ENCODE results near the gene FAM13C.
"Not testable (repeated sequence)": the region's sequence is repeated elsewhere in the genome, so short reads cannot be mapped to it uniquely, and the experiment has no call there.

FAM13C gene

DNA sequence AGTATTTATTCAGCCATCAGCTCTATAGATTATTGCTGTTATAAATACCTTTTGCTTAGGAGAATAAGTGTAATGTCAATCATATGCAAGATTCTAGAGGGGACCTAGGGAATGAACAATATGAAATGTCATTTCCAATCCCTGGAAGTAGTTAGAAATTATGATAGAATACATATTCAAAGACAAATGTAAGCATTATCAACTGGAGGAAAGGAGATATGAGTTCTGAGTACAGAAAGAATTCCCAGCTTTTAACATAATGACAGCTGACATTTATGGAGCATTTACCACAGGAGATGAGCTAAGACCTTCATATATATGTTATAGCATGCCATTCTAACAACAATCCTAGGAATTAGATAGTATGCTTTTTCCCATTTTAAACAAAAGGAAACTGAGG, 86.2 kb downstream of the FAM13C start:
- DNase-seq (ENCODE audit: low spot score) = no peak

DNA sequence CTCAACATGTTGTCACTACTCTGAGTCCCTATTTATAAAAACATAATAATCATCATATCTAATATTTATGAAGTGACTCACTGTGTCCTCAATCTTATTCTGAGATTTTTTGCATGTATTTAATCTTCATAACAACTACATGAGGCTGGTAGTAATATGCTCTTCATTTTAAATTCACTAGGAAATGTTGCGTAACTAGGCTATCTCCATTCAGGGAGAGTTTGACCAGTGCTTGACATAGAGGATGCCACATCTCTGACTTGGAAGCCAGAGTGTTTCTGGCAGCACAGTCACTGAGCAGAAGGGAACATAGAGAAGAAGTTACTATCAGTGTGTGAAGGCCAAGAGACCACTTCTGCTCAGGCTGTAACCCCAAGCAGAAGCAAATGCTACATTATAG, 88.9 kb downstream of the FAM13C start:
- DNase-seq (ENCODE audit: low spot score) = no peak

DNA sequence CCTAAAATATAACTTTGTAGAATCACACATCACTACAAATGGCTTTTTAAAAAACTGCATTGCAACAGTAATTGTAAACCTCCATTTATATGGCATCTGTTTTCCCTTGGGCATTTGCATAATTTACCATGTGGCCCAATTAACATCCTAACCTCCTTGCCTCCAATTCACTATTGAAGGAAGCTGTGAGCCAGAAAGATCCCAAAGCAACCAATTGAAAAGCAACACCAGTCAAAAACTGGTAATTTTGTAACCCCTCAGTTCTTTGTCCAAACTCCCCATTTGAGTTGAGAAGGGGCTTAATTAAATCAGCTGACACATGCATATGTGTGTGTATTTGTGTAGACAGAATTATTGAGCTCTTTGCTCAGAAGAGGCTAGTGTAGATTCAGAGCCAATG, 90.3 kb downstream of the FAM13C start:
- DNase-seq (ENCODE audit: low spot score) = no peak

DNA sequence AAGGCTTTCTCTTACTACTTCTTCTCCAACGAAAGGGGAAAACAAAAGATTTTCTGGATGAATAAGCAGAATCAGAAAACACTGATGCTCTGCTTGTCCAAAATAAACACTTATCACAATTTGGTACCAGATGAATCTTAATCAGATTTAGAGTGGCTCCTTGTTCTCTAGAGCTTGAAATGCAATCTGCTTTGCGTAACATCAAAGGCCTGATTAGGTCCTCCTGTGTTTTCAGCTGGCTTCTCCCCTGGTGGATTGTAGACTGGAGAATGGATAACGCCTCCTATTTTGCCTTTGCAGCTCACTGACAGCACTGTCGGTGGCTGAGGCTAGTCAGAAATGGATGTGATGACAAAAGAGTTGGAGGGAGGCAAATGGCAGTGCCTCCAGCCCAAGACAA, 91.2 kb downstream of the FAM13C start:
- no peak for DNase-seq (ENCODE audit: low spot score)

DNA sequence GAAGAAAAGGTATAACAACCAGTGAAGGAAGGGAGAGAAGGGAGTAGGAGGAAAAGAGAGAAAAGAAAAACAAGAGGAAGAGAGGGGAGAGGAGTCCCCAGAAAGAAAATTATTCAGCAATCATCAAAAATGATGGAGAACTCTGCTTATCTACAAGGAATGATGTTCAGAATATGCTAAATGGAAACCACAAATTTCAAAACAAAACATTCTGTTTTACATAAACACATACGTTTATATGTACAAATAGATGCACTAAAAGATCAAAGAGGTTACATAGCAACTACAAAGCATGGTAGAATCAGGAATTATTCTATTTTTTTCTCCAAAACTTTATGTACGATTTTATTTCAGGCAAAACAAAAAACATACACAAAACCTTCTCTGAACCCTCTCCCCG, 91.9 kb downstream of the FAM13C start:
- no peak for DNase-seq (ENCODE audit: low spot score)

DNA sequence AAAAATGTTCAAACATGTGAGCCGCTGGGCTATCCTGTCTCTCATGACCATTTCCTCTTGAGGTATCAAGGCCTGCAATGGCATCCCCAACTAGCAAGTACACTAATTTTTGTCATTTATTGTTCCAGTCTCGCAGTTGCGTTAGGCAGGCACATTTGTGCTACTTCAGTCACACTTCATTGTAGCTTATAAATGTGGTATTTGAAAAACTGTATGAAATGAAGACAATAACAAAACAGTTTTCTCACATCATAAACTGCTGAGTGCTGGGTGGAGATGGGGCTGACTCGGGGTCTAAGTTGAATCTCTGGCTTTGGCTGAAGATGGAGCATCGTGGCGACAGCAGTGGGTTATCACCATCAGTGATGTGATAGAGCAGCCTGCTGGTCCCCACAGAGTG, 92.7 kb downstream of the FAM13C start:
- DNase-seq (ENCODE audit: low spot score) = no peak

DNA sequence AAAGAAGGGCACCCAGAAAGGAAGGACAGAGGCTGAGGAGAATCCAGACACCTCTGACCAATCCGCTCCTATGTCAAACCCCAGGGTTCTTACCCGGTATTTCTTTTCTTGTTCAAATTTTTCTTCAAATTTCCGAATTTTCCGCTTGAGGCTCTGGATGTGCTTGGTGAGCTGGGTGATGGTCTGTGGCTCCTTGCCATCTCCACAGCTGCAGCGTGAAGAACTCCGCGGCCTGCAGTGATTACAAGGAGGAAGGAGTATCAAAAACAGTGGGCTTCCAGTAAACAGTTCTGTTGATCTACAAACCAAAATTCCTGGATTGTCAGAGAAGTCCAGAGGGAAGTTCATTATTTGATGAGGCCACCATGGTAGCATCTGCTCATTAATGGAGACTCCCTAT, 93.9 kb downstream of the FAM13C start:
- no peak for DNase-seq (ENCODE audit: low spot score)

DNA sequence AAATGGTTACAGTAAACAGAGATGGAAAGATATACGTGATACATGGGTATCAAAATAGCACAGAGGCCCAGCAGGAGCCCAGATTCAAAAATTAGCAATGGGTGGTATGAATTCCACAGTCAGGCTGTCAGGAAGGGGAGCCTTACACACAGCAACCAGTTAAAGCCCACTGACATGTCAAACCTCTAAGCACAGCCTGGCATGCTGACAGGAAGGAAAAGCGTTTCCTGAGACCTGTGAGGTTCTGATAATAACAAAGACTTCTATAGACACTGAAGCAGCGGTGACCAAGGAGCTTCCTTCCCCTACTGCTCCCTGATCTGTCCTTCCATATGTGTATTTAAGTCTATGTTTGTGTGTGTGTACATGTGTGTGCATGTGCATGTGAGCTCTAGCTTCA, 96.0 kb downstream of the FAM13C start:
- peak; percentile 9 for DNase-seq (ENCODE audit: low spot score)

DNA sequence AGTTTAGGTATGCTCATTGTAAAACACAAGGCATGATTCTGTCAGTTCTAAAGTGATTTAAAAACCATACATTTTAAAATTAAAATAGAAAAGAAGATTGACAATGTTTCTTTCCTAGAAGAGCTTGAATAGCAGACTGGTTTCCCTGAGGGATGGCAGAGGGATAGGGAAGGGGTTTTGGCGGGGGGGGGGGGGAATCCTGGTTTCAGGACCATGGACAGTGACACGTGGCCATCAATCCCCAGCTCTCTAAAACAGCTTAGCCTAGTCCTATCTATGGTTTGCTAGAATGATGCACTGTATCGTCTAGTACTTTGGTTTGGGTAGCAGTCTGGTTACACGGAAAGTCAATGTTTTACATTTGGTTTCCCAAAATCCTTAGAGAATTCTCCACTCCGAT, 97.2 kb downstream of the FAM13C start:
- DNase-seq (ENCODE audit: low spot score) = no peak

DNA sequence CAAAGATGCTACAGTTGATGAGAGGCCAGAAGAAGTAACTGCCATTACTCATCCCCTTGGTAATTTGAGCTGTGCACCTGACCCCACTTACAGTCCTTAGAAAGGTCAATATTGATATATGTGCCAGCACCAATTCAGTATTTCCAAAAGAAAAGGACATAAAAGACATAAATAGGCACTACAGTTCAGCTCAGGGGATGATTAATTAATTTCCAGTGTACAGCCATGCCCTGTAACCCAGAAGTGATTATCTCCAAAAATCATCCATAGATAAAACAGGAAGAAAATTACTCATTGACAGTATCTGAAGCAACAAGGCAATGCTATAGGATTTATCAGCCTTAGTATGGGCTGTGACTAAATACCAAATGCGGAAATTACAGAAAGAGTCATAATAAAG, 103.5 kb downstream of the FAM13C start:
- DNase-seq (ENCODE audit: low spot score) = no peak

DNA sequence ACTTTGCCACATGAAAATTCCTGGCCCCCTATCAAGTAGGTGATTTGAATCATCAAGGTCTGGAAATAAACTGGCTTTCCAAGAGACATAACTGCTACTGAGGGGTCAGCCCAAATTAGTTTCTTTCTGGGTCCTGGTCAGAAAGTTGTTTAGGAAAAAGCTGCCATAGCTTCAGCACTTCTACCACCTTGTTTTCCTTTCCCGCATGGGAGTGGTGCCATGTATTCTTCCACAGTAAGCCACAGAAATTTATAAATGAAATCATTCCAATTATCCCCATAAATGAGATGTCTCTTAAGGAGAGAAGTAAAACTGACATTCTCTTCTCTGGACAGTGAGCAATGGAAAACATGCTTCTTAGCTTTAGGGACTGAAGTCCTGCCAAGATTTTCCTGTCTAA, 105.1 kb downstream of the FAM13C start:
- no peak for DNase-seq (ENCODE audit: low spot score)

DNA sequence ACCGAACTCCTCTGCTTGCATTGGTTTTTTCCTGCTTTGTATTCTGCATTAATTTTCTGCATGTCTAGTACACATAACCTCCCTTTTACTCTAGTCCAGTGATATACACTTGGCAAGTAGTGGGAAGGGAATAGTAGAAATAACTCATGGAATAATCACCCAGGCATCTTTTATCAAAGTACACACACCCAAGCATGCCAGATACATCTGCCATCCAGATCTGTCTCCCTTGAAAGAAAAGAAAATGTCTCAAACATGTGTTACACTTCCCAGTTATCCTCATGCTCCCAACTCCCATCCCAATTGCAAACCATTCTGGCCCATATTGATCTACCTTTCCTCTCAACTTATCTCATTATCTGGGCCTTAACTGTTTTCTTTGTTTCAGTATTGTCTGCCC, 106.9 kb downstream of the FAM13C start:
- no peak for DNase-seq (ENCODE audit: low spot score)

DNA sequence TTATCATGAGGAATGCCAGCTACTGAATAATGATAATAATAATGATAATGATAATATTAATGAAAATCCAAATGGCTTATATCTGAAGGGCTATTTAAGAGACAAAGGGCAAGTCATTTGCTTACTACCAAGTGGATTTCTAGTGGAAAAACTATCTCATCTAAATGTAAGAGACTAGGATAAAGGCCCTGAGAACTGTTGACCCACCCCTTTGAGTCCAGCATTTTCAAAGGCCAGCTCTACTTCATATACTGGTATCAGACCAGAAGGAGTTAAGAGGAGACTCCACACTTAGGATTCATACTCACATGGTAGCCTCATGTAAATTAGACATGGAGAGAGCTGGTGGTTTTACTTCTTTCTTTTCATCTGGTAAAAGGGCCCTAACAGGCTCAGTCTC, 109.9 kb downstream of the FAM13C start:
- no peak for DNase-seq (ENCODE audit: low spot score)

DNA sequence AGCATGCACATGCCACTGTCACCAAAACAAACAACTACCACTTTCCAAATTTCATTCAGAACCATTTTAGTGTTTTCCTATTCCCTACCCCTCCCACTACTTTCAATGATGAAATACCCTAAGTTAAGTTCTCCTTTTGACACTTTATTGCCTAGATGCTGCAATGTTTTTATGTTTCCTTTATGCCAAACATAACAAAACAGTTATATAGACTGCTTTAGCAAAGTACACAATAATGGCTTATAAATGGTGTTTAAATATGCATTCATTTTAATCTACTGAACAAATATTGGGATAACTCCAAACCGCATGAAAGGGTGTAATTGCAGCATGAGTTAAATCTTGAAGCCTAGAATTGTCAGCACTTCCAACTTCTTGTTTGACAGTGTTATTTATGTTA, 116.7 kb downstream of the FAM13C start:
- no peak for DNase-seq (ENCODE audit: low spot score)

DNA sequence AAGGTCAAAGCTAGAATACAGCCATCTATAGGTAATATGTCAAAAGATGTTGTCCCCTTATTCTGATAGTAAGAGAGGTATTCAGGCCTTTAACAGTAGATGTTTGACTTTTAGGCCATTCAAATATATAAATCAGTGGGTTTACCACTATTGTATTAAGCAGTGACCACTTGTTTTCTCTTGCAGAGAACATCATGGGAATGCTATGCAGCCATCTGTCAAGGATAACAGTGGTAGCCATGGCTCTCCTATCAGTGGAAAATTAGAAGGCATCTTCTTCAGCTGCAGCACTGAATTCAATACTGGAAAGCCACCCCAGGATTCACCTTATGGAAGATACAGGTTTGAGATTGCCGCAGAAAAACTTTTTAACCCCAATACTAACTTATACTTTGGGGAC, 117.5 kb downstream of the FAM13C start:
- no peak for DNase-seq (ENCODE audit: low spot score)

DNA sequence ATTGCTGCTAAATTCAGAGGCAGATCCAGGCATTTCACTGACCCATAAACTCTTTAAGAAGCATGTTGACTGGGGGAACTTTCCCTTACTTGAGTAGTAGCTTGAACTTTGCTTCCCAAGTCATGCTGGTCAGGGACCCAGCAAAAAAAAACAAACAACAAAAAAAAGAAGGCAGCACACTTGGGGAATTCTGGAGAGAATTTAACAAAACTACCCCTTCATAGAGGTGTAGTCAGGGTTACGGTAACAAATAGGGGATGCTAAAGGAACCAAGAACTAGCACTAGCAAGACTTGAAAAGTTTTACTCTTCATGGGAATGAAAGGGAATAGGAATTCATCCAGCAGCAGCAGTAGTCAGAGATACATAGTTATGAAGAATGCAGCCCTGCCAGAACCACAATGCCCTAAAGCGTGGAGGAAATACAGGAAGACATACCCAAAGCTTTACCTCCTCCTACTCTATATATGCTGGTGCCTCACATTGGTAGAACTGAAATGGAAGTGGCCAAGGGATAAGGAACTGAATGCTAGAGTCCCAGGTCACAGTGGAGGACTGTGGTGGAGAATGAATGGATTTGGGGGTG, 118.6 kb downstream of the FAM13C start:
- no peak for DNase-seq (ENCODE audit: low spot score)

DNA sequence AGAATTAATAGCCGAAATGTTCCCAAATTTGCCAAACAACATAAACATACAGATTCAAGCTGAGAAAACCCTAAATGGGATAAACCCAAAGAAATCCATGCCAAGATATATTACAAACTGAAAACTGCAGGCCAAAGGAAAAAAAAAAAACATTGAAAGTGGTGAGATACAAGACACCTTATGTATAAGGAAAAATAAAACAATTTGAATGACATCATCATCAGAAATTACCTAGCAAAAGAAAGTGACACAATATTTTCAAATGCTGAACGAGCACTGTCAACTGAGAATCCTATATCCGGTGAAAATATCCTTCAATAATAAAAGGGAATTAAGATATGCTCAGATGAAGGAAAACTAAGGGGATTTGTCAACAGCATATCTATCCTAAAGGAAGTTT, 119.4 kb downstream of the FAM13C start:
- no peak for DNase-seq (ENCODE audit: low spot score)

DNA sequence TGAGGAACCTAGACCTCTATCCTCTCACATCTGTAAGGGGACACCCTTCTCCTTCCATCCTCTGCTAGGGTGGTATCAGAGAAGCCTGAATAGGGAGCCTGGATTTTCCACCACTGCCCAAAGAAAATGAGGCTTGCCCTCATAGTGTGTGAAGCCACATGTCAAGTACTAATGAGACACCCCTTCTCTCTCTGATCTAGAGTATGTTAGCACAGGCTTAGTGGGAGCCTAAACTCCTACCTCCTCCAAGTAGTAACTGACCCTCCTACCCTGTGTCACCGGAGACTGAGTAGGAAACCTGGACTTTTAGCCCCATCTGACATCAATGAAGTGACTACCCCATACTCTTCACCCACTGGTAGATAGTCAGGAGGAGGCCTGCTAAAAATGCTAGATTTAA, 120.3 kb downstream of the FAM13C start:
- no peak for DNase-seq (ENCODE audit: low spot score)

DNA sequence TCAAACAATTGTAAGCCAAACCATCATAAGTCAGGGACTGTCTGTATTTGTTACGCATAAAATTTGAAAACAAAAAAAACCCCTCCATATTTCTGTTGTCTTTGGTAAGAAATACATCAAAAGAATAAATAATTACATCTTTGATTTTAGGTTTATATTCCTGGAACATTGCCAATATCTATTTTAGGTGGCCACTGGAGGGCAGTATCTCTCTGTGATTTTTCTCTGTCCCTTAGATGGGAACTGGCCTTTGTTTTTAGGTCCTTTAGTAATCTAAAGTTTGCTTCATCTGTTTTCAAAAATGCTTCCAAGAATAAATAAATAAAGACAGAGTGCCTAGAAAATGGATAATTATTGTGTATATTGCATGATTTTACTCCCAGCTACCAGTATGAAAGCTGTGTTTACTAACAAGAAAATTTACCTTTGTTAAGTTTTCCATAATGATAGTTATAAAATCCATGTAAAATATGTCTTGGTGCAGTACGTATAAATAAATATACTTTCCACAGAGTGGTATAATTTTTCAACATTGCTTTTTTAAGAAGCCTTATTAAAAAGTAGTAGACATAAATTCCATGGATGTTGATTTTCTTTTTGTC, 121.7 kb downstream of the FAM13C start:
- DNase-seq (ENCODE audit: low spot score) = peak; percentile 68

DNA sequence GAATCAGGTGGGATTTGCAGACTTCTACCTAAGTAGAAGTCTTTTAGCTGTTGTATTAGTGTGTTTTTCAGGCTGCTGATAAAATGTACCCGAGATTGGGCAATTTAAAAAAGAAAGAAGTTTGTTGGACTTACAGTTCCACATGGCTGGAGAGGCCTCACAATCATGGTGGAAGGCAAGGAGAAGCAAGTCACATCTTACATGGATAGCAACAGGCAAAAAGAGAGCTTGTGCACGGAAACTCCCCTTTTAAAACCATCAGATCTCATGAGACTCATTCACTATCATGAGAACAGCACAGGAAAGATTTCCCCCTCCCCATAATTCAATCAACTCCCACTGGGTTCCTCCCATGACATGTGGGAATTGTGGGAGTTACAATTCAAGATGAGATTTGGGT, 123.2 kb downstream of the FAM13C start:
- not testable (repeated sequence) for DNase-seq (ENCODE audit: low spot score)

DNA sequence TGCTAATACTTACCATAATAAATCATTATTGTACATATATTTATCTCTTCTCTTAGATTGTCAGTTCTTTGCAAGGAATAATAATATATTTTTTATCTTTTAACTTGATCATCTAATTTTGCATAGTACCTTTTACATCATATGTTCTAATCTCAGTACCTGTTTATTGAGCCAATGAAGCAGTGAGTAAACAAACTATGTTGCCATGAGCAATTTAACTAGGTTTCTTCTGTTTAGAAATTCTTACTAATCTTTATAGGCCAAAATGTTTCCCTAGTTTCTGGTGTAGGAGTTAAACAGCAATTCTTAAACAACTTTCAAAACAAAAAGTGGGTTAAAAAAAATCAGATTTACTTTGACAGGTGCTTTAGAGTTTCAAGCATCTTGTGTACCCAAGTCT, 124.6 kb downstream of the FAM13C start:
- no peak for DNase-seq (ENCODE audit: low spot score)

DNA sequence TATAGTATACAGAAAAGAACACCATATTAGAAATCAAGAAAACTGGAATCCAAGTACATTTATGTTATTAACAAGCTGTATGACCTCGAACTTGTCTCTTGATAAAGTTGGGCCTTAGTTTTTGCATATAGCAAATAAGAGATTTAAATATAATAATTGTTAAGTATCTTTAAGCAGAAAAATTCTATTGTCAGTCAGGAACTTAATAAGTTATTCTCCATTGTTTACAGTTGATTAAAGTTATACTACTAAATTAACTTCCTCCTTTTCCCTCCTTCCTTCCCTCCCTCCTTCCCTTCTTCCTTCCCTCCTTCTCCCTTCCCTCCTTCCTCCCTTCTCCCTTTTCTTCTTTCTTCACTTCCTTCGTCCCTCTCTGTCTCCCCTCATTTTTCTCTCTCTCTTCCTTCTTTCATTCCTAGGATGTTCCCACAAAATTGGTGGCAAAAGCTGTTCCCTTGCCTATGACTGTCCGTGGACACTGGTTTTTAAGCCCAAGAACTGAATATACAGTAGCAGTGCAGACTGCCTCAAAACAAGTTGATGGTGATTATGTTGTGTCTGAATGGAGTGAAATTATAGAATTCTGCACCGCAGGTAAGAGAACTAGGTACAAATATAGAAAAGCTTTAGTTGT, 126.2 kb downstream of the FAM13C start:
- DNase-seq (ENCODE audit: low spot score) = no peak

DNA sequence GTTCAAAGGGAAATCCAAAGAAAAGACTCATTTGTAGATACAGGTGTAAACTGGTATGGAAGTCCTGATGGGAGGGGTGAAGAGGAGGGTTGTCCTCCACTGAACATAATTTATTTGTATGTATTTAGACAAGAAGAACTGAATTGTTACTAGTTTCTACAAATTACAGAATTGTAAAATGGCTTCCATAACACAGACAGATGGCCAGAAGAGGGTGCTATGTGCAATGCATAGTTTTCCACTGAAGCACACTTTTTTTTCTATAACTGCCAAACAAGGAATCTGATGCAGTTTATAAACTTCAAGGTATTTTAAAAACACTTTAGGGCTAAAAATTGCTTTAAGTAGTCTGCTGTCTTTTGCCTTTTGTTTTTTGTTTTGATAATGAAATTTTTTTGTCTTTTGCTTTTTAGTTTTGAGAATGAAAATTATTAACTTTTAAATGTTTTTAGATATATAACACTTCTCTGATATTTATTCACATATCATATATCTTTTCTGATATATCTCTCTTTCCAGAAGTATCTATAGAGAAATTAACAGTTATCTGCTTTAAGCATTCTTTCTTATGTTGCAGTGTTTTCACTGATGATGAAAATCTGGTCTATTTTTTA, 127.4 kb downstream of the FAM13C start:
- DNase-seq (ENCODE audit: low spot score) = peak; percentile 38

DNA sequence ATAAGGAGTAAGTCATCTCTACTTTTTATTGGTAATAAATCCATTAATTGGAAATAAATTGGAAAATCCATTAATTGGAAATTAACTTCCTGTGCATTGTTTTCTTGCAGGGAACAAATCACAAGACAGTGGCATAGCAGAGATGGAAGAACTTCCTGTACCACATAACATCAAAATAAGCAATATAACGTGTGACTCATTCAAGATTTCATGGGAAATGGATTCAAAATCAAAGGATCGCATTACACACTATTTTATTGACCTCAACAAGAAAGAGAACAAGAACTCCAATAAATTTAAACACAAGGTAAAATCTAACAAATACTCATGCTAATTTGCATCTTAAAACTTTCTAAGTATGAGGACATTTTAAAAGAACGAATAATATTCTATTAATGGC, 128.2 kb downstream of the FAM13C start:
- no peak for DNase-seq (ENCODE audit: low spot score)
